BLaER1 (cell line): ENCODE measurements around the gene CLBA1.

Source experiments
- H3K27ac ChIP-seq: shearing (Covaris generic); formaldehyde crosslinking; 2 replicates; pipeline ENCODE4 v1.8.1; 2022
- H3K27me3 ChIP-seq: shearing (Covaris generic); formaldehyde crosslinking; 2 replicates; pipeline ENCODE4 v1.8.1; 2022
- H3K36me3 ChIP-seq: shearing (Covaris generic); formaldehyde crosslinking; 2 replicates; pipeline ENCODE4 v1.8.1; 2022
- H3K4me1 ChIP-seq: shearing (Covaris generic); formaldehyde crosslinking; 2 replicates; pipeline ENCODE4 v1.8.1; 2022
- H3K4me2 ChIP-seq: shearing (Covaris generic); formaldehyde crosslinking; 2 replicates; pipeline ENCODE4 v1.8.1; 2022
- H3K4me3 ChIP-seq: shearing (Covaris generic); formaldehyde crosslinking; 2 replicates; pipeline ENCODE4 v1.8.1; 2022
- H3K9ac ChIP-seq: shearing (Covaris generic); formaldehyde crosslinking; 2 replicates; pipeline ENCODE4 v1.8.1; 2022
- H3K9me3 ChIP-seq: shearing (Covaris generic); formaldehyde crosslinking; 2 replicates; pipeline ENCODE4 v1.8.1; 2022
- H4K20me1 ChIP-seq: shearing (Covaris generic); formaldehyde crosslinking; 2 replicates; pipeline ENCODE4 v1.8.1; 2022
- Cebpa-rat ChIP-seq: shearing (Covaris generic); IDR thresholded peaks from 2 replicates; pipeline ENCODE4 v1.8.1; 2022

The CLBA1 gene

GRCh38 chr14:105005329-105005928 is 19.8 kb downstream of the CLBA1 start:
- H3K27ac ChIP-seq = no peak overlapping the region
- H3K4me2 ChIP-seq = no peak overlapping the region
- TF ChIP-seq Cebpa-rat = no peak
- H4K20me1 ChIP-seq = peaks cover 52% of the 10 kb centered on the region
- H3K9ac ChIP-seq = no peak overlapping the region
- no peak overlapping the region for H3K4me3 ChIP-seq
- no peaks in the 10 kb centered on the region for H3K4me1 ChIP-seq
- H3K27me3 ChIP-seq = no peaks in the 10 kb centered on the region
- peaks cover 65% of the 10 kb centered on the region for H3K36me3 ChIP-seq
- H3K9me3 ChIP-seq = no peaks in the 10 kb centered on the region

- Histone ChIP-seq H3K4me3 (no peak overlapping the region), H3K27me3 (no peaks in the 10 kb centered on the region), H4K20me1 (peaks cover 60% of the 10 kb centered on the region), H3K4me2 (no peak overlapping the region), H3K9ac (no peak overlapping the region), H3K4me1 (0 out of 2 replicates have a peak, but pooled peaks cover 5% of the 10 kb centered on the region), H3K36me3 (peaks cover 71% of the 10 kb centered on the region), H3K27ac (no peak overlapping the region), H3K9me3 (no peaks in the 10 kb centered on the region)
- no peak for TF ChIP-seq Cebpa-rat
Observed at GRCh38 chr14:105005929-105006830, 20.6 kb downstream of the CLBA1 start.

GRCh38 chr14:105006831-105007592 is 21.4 kb downstream of the CLBA1 start:
- Histone ChIP-seq H3K27ac (no peak overlapping the region), H3K4me1 (peaks cover 10% of the 10 kb centered on the region; the same call in 1 of the 2 replicates), H3K27me3 (no peaks in the 10 kb centered on the region), H4K20me1 (peaks cover 68% of the 10 kb centered on the region), H3K4me2 (no peak overlapping the region), H3K9me3 (no peaks in the 10 kb centered on the region), H3K36me3 (peaks cover 71% of the 10 kb centered on the region), H3K9ac (no peak overlapping the region), H3K4me3 (no peak overlapping the region)
- no peak for TF ChIP-seq Cebpa-rat

GRCh38 chr14:105007593-105008264 is 22.1 kb downstream of the CLBA1 start:
- Histone ChIP-seq H3K27me3 (no peaks in the 10 kb centered on the region), H3K27ac (no peak overlapping the region), H4K20me1 (peaks cover 75% of the 10 kb centered on the region), H3K4me1 (peaks cover 17% of the 10 kb centered on the region), H3K4me3 (no peak overlapping the region), H3K4me2 (no peak overlapping the region), H3K9ac (no peak overlapping the region), H3K9me3 (no peaks in the 10 kb centered on the region), H3K36me3 (peaks cover 75% of the 10 kb centered on the region)
- no peak for TF ChIP-seq Cebpa-rat

- peaks cover 41% of the 10 kb centered on the region for H3K4me1 ChIP-seq
- H4K20me1 ChIP-seq = peaks cover 99% of the 10 kb centered on the region
- H3K4me2 ChIP-seq = no peak overlapping the region
- no peak overlapping the region for H3K4me3 ChIP-seq
- no peaks in the 10 kb centered on the region for H3K9me3 ChIP-seq
- no peak for TF ChIP-seq Cebpa-rat
- no peaks in the 10 kb centered on the region for H3K27me3 ChIP-seq
- H3K36me3 ChIP-seq = peaks cover 87% of the 10 kb centered on the region
- no peak overlapping the region for H3K27ac ChIP-seq
- no peak overlapping the region for H3K9ac ChIP-seq
Observed at GRCh38 chr14:105010106-105010505, 24.5 kb downstream of the CLBA1 start.

- H3K4me1 ChIP-seq = peaks cover 49% of the 10 kb centered on the region
- no peak overlapping the region for H3K4me3 ChIP-seq
- H3K27me3 ChIP-seq = no peaks in the 10 kb centered on the region
- H3K27ac ChIP-seq = no peak overlapping the region
- no peak for TF ChIP-seq Cebpa-rat
- H3K4me2 ChIP-seq = no peak overlapping the region
- H3K9me3 ChIP-seq = no peaks in the 10 kb centered on the region
- peaks cover 88% of the 10 kb centered on the region for H3K36me3 ChIP-seq
- H3K9ac ChIP-seq = no peak overlapping the region
- H4K20me1 ChIP-seq = peaks cover 99% of the 10 kb centered on the region
Observed at GRCh38 chr14:105010891-105011291, 25.3 kb downstream of the CLBA1 start.

GRCh38 chr14:105011312-105011990 is 25.9 kb downstream of the CLBA1 start:
- no peaks in the 10 kb centered on the region for H3K27me3 ChIP-seq
- H4K20me1 ChIP-seq = peaks cover 99% of the 10 kb centered on the region
- peaks cover 54% of the 10 kb centered on the region for H3K4me1 ChIP-seq
- H3K36me3 ChIP-seq = peaks cover 88% of the 10 kb centered on the region
- H3K9ac ChIP-seq = no peak overlapping the region
- H3K27ac ChIP-seq = 0 out of 2 replicates have a peak overlapping the region, but pooled peaks have one; percentile 4
- no peak for TF ChIP-seq Cebpa-rat
- no peak overlapping the region for H3K4me2 ChIP-seq
- H3K4me3 ChIP-seq = no peak overlapping the region
- no peaks in the 10 kb centered on the region for H3K9me3 ChIP-seq

- Histone ChIP-seq H3K36me3 (peaks cover 88% of the 10 kb centered on the region), H3K4me1 (peaks cover 63% of the 10 kb centered on the region), H4K20me1 (peaks cover 99% of the 10 kb centered on the region), H3K4me2 (peak overlapping the region; percentile 92), H3K9me3 (no peaks in the 10 kb centered on the region), H3K4me3 (no peak overlapping the region), H3K27ac (0 out of 2 replicates have a peak overlapping the region, but pooled peaks have one; percentile 4), H3K9ac (no peak overlapping the region), H3K27me3 (no peaks in the 10 kb centered on the region)
- no peak for TF ChIP-seq Cebpa-rat
Observed at GRCh38 chr14:105012171-105012985, 26.8 kb downstream of the CLBA1 start.
